ENCODE data around the gene KANSL1. TPM values are rescaled to one million over a fixed set of nuclear protein-coding genes. Genes with fewer than 3 reads are reported as not detected.

The KANSL1 gene
- total RNA-seq, 3 donors from 2014 or later: 59.5 to 142 (median 111) TPM

GRCh38 chr17:46163929-46164594, 29.2 kb downstream of the KANSL1 start:
- H3K4me1 ChIP-seq: peaks cover 0 to 22% of the 10 kb centered on the region in 2 donors
- TF ChIP-seq POLR2AphosphoS5 (IDR thresholded peaks at IDR 0.05) (no peak), CTCF (IDR thresholded peaks at IDR 0.05) (no peak), POLR2A (IDR thresholded peaks at IDR 0.05) (no peak)
- H3K27me3 ChIP-seq: no peaks in the 10 kb centered on the region
- DNase-seq (ENCODE audit: low spot score in 2 of 2): no peak
- H3K9me3 ChIP-seq: no peaks in the 10 kb centered on the region
- no peak overlapping the region for H3K4me3 ChIP-seq
- H3K36me3 ChIP-seq: no peaks in the 10 kb centered on the region
- intact Hi-C loops (cut with DNase I; ENCODE audit: low total_unique reads): no loop called here
- no peak overlapping the region for H3K27ac ChIP-seq

GRCh38 chr17:46163316-46163715, 29.9 kb downstream of the KANSL1 start:
- Histone ChIP-seq H3K27me3 (no peaks in the 10 kb centered on the region), H3K4me1 (peaks cover 0 to 22% of the 10 kb centered on the region in 2 donors), H3K9me3 (no peaks in the 10 kb centered on the region), H3K36me3 (no peaks in the 10 kb centered on the region), H3K27ac (no peak overlapping the region), H3K4me3 (no peak overlapping the region)
- no peak for DNase-seq (ENCODE audit: low spot score in 2 of 2)
- intact Hi-C loops (cut with DNase I; ENCODE audit: low total_unique reads): no loop called here
- TF ChIP-seq POLR2AphosphoS5 (IDR thresholded peaks at IDR 0.05) (no peak), POLR2A (IDR thresholded peaks at IDR 0.05) (no peak), CTCF (IDR thresholded peaks at IDR 0.05) (no peak)

- DNase-seq (ENCODE audit: low spot score in 2 of 2): no peak
- TF ChIP-seq POLR2A (IDR thresholded peaks at IDR 0.05) (no peak), POLR2AphosphoS5 (IDR thresholded peaks at IDR 0.05) (no peak), CTCF (IDR thresholded peaks at IDR 0.05) (no peak)
- Histone ChIP-seq H3K27ac (peak overlapping the region in 1 of 2 donors; percentile 16), H3K36me3 (no peaks in the 10 kb centered on the region), H3K4me3 (no peak overlapping the region), H3K27me3 (no peaks in the 10 kb centered on the region), H3K4me1 (peaks cover 2 to 22% of the 10 kb centered on the region in 2 donors), H3K9me3 (no peaks in the 10 kb centered on the region)
- intact Hi-C loops (cut with DNase I; ENCODE audit: low total_unique reads): no loop called here
These were observed 30.4 kb downstream of the KANSL1 start for GRCh38 chr17:46162866-46163265.

DNA sequence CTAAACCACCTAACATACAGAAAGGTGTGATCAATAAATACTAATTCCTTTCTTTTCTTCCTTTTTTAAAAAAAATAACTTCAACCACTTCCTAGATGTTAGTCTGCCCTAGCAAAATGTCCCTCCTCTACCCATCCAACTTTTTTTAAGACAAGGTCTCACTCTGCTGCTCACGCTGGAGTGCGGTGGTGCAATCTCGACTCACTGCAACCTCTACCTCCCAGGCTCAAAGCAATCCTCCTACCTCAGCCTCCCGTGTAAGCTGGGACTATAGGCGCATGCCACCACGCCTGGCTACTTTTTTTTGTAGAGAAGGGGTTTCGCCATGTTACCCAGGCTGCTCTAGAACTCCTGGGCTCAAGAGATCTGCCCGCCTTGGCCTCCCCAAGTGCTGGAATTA, 33.1 kb downstream of the KANSL1 start:
- intact Hi-C loops (cut with DNase I; ENCODE audit: low total_unique reads): no loop called here
- Histone ChIP-seq H3K9me3 (no peaks in the 10 kb centered on the region), H3K27me3 (no peaks in the 10 kb centered on the region), H3K4me3 (no peak overlapping the region), H3K36me3 (no peaks in the 10 kb centered on the region), H3K27ac (peak overlapping the region in 1 of 2 donors; percentile 8), H3K4me1 (peaks cover 4 to 6% of the 10 kb centered on the region in 2 donors)
- no peak for DNase-seq (ENCODE audit: low spot score in 2 of 2)
- TF ChIP-seq POLR2A (IDR thresholded peaks at IDR 0.05) (no peak), CTCF (IDR thresholded peaks at IDR 0.05) (no peak), POLR2AphosphoS5 (IDR thresholded peaks at IDR 0.05) (no peak)

- Histone ChIP-seq H3K9me3 (no peaks in the 10 kb centered on the region), H3K36me3 (no peaks in the 10 kb centered on the region), H3K4me1 (peaks cover 4 to 6% of the 10 kb centered on the region in 2 donors), H3K4me3 (no peak overlapping the region), H3K27me3 (no peaks in the 10 kb centered on the region), H3K27ac (no peak overlapping the region)
- no peak for DNase-seq (ENCODE audit: low spot score in 2 of 2)
- no peak for TF ChIP-seq POLR2AphosphoS5 (IDR thresholded peaks at IDR 0.05)
- TF ChIP-seq POLR2A (IDR thresholded peaks at IDR 0.05): no peak
- TF ChIP-seq CTCF (IDR thresholded peaks at IDR 0.05): no peak
- intact Hi-C loops (cut with DNase I; ENCODE audit: low total_unique reads): no loop called here
These were observed 33.5 kb downstream of the KANSL1 start for GRCh38 chr17:46159686-46160085.
